Stimulated activated CD4-positive, alpha-beta T cell treated with anti-CD3 and anti-CD28 coated beads, TNF-alpha, amount 100 ng/mL, for 4 hours (primary cell): ENCODE measurements around the gene PGF.

ENCODE experiments used
- DNase-seq, 3 experiments: peaks; one replicate each; pipeline ENCODE4 v3.0.0-alpha.2; 2020; ENCODE audit warnings: low read depth in 3 of 3

PGF gene

GRCh38 chr14:74978416-74978947, 23.1 kb upstream of the PGF start:
- DNase-seq = no peak

GRCh38 chr14:74977901-74978385, 22.5 kb upstream of the PGF start:
- DNase-seq = no peak

DNA sequence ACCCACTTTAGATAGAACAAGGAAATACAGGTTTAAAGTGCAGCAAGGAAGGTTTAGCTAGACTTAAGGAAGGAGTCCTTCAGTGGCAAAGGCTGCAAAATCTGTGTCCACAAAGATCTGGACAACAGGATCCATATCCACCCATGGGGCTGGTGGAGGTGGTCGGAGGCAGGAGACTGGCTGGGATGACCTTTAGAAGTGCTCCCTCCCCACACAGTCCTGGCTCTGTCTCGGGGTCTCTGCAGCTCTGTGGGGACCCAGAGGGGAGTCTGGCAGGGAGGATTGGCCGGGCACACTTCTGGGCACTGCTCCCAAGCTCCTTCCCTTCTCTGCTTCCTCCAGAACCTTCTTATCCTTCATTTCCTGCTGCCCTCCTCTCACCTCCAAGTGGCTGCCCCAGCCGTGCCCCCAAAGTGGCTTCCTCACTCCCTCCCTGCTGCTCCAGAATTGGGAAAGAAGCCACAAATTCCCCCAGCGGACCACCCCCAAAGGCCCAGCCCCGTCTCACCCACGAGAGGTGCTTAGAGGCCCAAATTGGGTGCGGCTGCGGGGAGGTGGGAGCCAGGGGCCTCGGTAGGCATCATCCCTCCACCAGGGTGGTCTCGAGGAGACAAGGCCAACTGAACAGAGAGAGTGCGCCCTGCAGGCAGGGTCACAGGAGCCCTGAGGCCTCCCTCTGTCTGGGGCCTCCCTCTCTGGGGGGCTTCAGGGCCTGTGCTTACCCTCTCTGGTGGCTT, 21.9 kb upstream of the PGF start:
- DNase-seq = no peak

- DNase-seq = no peak
Observed at GRCh38 chr14:74976264-74977113, 21.1 kb upstream of the PGF start.

GRCh38 chr14:74975059-74975810, 19.8 kb upstream of the PGF start:
- no peak for DNase-seq

DNA sequence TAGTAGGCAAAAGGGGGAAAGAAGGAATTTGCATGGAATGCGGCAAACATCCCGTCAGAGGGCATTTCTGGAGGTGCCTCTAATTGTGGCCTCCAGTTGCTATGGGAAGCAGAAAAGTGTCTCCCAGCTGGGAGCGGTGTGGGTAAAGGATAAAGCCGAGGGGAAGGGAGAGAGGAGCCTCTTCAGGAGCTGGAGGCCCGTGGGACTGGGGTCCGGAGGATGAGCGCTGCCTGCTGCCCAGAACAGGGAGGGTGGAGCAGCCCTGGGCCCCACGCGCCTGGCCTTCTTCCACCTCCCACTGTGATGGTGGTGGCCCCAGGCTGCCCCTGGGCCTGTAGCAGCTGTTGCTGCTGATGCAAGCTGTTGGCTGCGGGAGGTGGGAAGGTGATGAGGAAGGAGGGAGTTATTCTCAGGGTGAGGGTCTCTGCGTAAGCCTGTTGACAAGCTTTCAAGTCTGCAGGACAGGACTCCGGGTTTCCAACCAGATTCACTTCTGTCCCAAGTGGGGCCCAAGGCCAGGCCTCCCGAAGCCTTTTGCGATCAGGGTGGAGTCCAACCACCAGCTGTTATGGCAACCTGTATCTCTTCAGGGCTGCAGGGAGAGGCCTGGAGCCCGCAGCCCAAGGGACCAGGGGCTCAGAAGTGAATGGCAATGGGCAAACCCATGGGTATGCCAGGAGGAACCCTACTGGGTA, 19.1 kb upstream of the PGF start:
- DNase-seq = no peak

GRCh38 chr14:74973905-74974363, 18.5 kb upstream of the PGF start:
- no peak for DNase-seq

- peak in 1 of 3 experiments; percentile 12 for DNase-seq
Observed at GRCh38 chr14:74973003-74973653, 17.7 kb upstream of the PGF start.

DNA sequence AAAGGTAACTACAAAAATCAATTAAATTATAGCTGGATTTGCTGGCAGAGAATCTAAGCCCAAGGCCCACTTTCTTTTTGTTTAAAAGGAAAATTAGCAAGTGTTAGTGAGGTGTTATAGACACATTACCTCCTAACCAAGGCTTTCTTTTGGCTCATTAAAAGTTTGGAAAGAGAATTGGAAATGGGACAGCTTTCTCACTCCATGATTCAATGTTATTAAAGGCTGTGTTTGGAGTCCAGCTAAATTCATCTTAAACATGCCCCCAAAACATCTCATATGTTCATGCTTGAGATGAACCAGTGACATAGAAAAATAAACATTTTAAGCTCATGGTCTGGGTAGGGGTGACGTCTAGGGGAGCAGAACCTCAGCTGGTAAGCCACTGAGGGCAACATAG, 13.4 kb upstream of the PGF start:
- no peak for DNase-seq

GRCh38 chr14:74965486-74966153, 10.2 kb upstream of the PGF start:
- DNase-seq = no peak

- DNase-seq = no peak
Observed at GRCh38 chr14:74964787-74965485, 9.5 kb upstream of the PGF start.

DNA sequence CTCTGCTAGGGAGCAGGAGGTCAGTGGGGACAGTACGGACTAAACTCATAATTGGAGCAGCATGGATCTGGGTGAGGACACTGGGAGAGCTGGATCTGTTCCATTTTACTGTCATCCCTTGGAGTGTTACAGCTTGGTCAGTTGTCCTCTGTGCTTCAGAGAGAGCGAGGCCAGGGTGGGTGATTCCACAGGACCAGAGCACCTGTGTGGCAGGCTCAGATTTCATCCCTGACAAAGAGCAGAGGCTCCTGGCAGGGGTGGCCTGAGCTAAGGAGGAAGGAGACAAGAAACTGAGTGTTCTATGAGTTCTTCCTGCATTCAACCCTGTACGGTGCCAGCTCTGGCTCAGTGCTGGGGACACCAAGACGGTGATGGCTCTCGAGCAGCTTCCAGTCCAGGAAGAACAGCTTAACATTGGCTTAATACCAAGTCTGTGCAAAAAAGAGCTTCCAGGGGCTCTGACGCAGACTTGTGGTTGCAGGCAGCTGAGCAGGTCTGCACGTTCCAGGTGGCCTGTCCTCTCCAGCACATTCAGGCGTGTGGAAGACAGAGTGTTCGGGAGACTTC, 8.4 kb upstream of the PGF start:
- no peak for DNase-seq

- no peak for DNase-seq
Observed at GRCh38 chr14:74963178-74963704, 7.8 kb upstream of the PGF start.

- no peak for DNase-seq
Observed at GRCh38 chr14:74962493-74962892, 7.1 kb upstream of the PGF start.

DNA sequence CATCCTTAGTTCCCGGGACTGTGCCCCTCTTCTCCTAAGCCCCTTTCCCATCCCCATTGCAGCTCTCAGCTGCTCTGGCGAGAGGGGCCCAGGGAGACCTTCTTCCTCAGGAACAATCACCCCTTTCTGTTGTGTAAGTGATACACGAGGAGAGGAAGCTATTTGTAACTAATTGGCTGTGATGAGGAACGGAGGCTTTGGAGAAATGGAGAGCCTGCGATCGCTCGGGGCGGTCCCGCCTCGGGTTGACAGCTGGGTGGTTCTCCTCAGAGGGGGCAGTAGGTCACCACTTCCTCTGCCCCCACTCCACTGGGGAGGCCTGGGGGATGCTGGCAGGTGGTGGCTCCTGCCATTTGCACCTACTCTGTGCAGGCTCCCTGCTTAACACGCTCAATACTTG, 6.6 kb upstream of the PGF start:
- no peak for DNase-seq

DNA sequence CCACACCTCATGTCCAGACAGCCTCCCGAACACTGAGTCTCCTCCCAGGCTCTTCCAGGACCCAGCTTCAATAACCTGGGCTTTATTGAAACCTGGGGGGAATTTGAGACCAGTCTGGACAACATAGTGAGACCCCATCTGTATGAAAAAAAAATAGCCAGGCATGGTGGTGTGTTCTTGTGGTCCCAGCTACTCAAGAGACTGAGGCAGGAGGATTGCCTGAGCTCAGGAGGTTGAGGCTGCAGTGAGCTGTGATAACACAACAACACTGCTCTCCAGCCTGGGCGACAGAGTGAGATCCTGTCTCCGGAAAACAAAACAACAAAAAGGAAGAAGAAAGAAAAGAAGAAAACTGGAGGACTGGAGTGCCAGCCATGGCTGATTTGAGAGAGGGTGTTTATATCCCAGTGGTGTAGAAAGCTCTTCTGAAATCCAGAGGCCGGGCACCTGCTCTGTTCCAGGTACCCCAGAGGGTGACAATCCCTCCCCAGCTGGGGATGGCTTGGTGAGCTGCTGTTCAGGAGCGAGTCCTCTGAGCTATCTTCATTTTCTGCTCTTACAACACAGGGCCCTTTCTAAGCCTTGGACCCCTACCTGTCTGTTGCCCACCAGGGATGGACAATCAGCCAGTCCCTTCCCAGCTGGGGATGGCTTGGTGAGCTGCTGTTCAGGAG, 6.0 kb upstream of the PGF start:
- no peak for DNase-seq

DNA sequence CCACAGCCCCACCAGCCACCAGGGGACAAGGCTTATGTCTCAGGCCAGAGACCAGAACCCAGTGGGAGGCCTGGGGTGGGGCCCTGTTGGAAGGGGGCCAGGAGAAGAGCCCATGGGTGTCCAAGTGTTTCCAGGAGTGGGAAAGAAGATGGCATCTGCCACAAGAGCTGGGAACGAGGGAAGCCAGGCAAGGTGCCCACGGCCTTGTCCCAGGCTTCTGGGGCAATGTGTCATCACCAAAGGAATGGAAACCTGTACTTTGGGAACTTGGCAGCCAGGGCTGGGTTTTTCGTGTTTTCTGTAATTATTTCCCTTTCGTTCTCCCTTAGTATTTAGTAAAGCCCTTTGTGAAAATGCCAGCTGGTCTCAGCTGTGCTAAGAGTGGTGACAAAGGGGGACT, 5.3 kb upstream of the PGF start:
- DNase-seq = no peak

GRCh38 chr14:74959596-74960180, 4.3 kb upstream of the PGF start:
- no peak for DNase-seq
